Measurements from ENCODE around the gene FAM83E. TPM values are rescaled to one million over a fixed set of nuclear protein-coding genes. Genes with fewer than 3 reads are reported as not detected.
"Not testable (repeated sequence)": the region's sequence is repeated elsewhere in the genome, so short reads cannot be mapped to it uniquely, and the experiment has no call there.

FAM83E gene
- total RNA-seq = 10 to 100 TPM in 1 of 2 donors, 1 to 10 TPM in 1; 3.5 to 13.7 TPM

DNA sequence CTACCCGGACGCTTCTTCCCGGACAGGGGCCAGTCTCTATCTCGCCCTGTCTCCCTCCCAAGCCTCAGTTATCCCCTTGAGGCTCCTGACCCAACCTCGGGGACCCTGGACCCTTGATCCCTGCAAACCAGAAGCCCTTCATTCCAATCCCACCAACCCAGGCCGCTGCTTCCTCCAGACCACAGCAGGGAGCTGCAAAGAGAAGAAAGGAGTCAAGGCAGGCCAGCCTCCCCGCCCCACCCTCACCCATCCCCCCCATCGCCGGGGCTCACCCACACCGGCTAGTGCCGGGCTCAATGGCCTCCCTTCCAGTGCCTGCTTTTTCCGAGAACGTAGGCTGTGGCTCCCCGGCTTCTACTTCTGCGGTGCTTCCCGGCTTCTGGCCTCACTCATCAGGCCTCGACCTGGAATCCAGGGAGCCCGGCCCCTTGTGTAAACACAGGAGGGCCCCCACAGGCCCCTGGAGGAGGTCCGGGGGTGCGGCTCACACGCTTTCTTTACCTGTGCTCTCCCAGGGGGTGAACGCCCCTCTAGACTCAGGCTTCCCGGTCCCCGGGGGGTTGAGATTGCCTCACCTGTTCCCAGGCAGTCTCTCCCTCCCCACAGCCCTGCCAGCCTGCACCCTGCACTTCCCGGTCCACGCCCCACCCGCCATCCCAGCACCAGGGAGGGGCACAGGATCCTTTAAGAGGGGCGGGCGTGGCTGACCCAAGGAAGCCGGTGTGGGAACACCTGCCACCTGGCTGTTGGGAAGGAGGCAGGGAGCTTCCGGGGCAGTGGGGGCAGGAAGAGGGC, at the start of gene FAM83E:
Gene FAM83E, minus strand, starts transcription at position 641 of the 795 bp plus-strand sequence. CDS start 1,704 bp downstream, outside the sequence.
- H3K27ac Mint-ChIP-seq = peak within 1 kb of the TSS in 1 of 2 donors; percentile 71
- H3K4me1 Mint-ChIP-seq (ENCODE audit: low read depth in 2 of 2) = peaks cover 29 to 33% of the 10 kb centered on the region in 2 donors
- H3K27me3 Mint-ChIP-seq = no peaks in the 10 kb centered on the region
- ATAC-seq (no peak), DNase-seq (ENCODE audit: low spot score) (no peak)
- H3K36me3 Mint-ChIP-seq = peaks cover 12% of the 10 kb centered on the region
- H3K9me3 Mint-ChIP-seq = no peaks in the 10 kb centered on the region
- no peak within 1 kb of the TSS for H3K4me3 Mint-ChIP-seq

DNA sequence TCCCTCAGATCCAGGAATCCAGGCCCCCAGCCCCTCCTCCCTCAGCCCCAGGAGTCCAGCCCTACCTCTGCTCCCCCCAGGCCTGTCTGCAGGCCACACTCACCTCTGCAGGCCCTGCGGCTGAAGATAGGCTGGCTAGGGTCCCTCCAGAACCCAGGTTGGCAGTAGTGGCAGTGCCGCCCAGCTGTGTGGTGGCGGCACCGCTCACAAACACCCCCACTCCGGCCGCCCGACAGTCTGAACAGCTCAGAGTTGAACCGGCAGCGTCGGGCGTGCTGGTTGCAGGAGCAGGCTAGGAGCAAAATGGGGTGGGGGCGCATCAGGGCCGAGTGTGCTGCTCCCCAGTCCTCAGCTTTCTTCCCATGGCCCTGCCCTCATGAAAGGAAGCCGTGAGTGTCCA, 49.6 kb upstream of the FAM83E start:
- H3K27ac Mint-ChIP-seq = no peak overlapping the region
- no peak overlapping the region for H3K4me3 Mint-ChIP-seq
- H3K27me3 Mint-ChIP-seq = no peaks in the 10 kb centered on the region
- H3K36me3 Mint-ChIP-seq = no peaks in the 10 kb centered on the region
- H3K4me1 Mint-ChIP-seq (ENCODE audit: low read depth in 2 of 2) = peaks cover 7 to 11% of the 10 kb centered on the region in 2 donors
- ATAC-seq = no peak
- no peak for DNase-seq (ENCODE audit: low spot score)
- no peaks in the 10 kb centered on the region for H3K9me3 Mint-ChIP-seq

DNA sequence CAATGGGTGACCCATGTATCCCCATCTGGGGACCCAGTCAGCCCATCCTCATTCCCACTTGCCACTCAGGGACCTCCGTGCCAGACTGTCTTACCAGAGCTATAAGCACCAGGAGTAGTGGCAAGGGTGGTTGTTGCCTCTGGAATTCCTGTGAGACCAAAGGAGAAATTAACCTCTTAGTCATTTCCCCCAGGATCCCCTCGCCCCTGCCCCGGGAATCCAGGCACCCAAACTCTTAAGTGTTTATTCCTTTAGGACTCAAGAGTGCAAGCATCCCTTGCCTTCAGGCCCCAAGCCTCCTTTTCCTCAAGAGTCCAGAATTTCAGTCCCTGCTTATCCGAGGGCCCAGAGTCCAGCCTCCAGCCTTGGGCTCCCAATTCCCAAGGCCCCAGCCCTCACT, 48.8 kb upstream of the FAM83E start:
- peaks cover 7 to 8% of the 10 kb centered on the region in 2 donors for H3K4me1 Mint-ChIP-seq (ENCODE audit: low read depth in 2 of 2)
- no peaks in the 10 kb centered on the region for H3K36me3 Mint-ChIP-seq
- ATAC-seq = no peak
- H3K27me3 Mint-ChIP-seq = no peaks in the 10 kb centered on the region
- H3K27ac Mint-ChIP-seq = no peak overlapping the region
- no peaks in the 10 kb centered on the region for H3K9me3 Mint-ChIP-seq
- H3K4me3 Mint-ChIP-seq = no peak overlapping the region
- DNase-seq (ENCODE audit: low spot score) = no peak

DNA sequence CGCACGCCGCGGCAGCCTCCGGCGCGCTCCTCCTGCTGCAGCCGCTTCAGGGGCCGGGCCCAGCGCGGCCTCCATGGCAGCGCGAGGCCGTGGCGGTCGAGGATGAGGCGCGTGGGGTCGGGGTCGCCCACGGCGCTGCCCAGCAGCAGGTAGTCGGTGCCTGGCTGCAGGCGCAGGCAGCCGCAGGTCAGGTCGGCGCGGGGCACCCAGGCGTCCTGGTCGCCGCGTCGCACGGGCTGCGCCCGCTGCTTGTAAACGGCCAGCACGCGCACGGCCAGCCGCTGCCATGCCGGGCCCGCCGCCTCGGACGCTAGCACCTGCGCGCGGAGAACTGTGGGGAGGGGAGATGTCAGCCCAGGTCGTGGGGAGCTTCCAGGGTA, 46.8 kb upstream of the FAM83E start:
- Mint-ChIP-seq H3K4me1 (ENCODE audit: low read depth in 2 of 2) (peaks cover 7% of the 10 kb centered on the region in 2 donors), H3K9me3 (no peaks in the 10 kb centered on the region), H3K36me3 (no peaks in the 10 kb centered on the region), H3K4me3 (no peak overlapping the region), H3K27me3 (no peaks in the 10 kb centered on the region), H3K27ac (no peak overlapping the region)
- no peak for DNase-seq (ENCODE audit: low spot score)
- ATAC-seq = no peak

DNA sequence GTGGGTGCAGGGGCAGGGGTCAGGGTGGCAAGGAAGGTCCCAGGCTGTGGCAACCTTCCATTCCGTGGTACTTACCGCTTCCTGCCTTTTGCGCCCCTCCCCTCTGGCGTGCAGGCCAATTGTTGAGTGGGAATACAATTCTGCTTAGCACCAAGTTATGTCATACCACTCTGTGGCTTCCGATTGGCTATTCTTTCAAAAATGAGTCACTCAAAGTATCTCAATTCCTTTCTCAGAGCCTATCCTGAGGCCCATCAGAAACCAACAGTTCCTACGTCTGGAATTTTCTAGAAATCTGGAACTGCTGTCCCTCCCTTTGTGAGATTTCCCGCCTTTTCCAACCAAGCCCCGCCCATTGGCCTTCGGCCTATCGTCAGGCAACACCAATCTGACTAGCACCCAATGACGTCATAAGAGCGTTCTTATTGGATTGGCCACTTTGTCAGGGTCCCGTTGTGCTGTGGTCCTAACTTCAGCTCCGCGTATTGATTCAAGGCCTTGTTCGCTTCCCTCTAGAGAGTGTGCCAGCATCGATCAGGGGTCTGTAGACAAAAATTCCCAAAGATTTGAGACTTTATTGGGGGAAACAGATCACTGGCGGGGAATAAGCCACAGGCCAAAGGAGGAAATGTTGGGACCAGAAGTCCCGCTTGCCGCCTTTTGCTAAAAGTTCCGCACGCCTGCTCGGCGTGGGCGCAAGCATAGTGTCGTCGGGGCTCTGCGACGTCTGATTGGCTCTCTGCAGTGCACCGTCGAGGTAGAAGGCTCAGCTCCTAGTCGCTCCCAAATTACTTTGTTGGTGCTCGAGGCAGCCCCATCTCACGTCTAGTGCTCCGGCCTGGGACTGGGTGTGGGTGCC, 46.2 kb upstream of the FAM83E start:
- no peaks in the 10 kb centered on the region for H3K9me3 Mint-ChIP-seq
- H3K36me3 Mint-ChIP-seq = no peaks in the 10 kb centered on the region
- H3K27me3 Mint-ChIP-seq = no peaks in the 10 kb centered on the region
- H3K4me1 Mint-ChIP-seq (ENCODE audit: low read depth in 2 of 2) = peaks cover 7% of the 10 kb centered on the region in 2 donors
- DNase-seq (ENCODE audit: low spot score) (peak; percentile 83), ATAC-seq (peak; percentile 93 to 95)
- peak overlapping the region; percentile 82 for H3K4me3 Mint-ChIP-seq
- peak overlapping the region; percentile 84 to 92 for H3K27ac Mint-ChIP-seq

DNA sequence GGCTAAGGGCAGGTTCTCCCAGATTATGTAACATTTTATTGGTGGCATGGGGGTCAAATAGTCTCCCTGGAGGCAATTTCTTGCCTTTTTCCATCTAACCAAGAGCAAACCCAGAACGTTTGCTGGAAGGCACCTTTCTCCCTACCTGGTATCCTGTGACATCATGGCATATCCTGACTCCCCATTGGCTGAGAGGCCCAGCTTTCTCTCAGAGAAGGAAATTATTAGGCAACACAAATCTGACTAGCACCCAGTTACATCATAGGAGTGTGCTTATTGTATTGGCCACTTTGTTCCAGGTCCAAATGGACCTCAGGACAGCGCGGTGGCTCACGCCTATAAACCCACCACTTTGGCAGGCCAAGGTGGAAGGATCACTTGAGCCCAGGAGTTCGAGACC, 44.9 kb upstream of the FAM83E start:
- Mint-ChIP-seq H3K36me3 (no peaks in the 10 kb centered on the region), H3K9me3 (no peaks in the 10 kb centered on the region), H3K4me1 (ENCODE audit: low read depth in 2 of 2) (peaks cover 7% of the 10 kb centered on the region in 2 donors), H3K27ac (no peak overlapping the region), H3K27me3 (no peaks in the 10 kb centered on the region), H3K4me3 (no peak overlapping the region)
- DNase-seq (ENCODE audit: low spot score) (no peak), ATAC-seq (no peak)

DNA sequence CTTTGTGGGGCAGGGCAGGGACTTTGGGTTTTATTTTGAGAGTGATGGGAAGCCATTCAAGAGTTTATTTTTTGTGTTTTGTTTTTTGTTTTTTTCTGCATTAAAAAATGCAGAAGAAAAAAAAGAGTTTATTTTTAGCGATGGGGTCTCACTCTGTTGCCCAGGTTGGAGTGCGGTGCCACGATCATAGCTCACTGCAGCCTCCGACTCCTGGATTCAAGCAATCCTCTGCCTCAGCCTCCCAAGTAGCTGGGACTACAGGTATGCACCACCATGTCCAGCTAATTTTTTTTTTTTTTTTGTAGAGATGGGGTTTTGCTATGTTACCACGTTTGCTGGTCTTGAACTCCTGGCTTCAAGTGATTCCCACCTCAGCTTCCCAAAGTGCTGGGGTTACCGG, 43.6 kb upstream of the FAM83E start:
- ATAC-seq (no peak), DNase-seq (ENCODE audit: low spot score) (no peak)
- Mint-ChIP-seq H3K4me1 (ENCODE audit: low read depth in 2 of 2) (peaks cover 7% of the 10 kb centered on the region in 2 donors), H3K36me3 (no peaks in the 10 kb centered on the region), H3K4me3 (no peak overlapping the region), H3K9me3 (no peaks in the 10 kb centered on the region), H3K27ac (no peak overlapping the region), H3K27me3 (no peaks in the 10 kb centered on the region)

DNA sequence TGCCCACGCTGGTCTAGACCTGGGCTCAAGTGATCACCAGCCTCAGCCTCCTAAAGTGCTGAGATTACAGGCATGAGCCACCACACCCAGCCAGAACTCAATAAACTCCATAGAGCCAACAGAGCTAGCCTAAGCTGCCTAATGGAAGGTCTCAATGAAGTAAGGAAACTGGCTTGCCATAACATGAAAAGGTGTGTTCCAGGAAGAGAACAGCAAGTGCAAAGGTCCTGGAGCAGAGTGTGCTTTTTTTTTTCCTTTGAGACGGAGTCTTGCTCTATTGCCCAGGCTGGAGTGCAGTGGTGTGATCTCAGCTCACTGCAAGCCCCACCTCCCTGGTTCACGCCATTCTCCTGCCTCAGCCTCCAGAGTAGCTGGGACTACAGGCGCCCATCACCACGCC, 43.0 kb upstream of the FAM83E start:
- ATAC-seq; DNase-seq (ENCODE audit: low spot score); H3K27ac Mint-ChIP-seq: not testable (repeated sequence)

DNA sequence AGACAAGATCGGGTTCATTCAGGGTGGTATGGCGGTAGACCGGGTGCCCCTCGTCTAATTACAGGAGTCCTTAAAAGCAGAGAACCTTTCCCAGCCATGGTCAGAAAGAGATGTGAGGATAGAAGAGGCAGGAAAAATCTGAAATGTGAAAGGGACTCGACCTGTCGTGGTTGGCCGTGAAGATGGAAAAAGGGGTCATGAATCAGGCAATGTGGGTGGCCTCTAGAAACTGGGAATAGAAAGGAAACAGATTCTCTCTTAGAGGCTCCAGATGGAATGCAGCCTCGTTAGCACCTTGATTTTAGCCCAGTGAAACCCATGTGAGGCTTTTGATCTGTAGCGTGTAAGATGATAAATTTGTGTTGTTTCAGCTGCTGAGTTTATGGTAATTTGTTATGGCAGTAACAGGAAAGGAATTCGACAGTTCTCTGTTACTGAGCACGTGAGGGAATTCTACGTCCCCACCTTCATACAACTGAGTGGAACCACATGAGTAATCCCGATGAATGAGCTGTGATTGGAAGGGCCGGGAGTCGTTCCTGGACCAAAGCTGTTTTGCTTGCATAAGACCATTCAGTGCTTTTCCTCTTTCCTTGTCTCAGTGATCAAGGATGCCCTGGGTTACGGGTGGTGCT, 42.1 kb upstream of the FAM83E start:
- DNase-seq (ENCODE audit: low spot score) = no peak
- Mint-ChIP-seq H3K27me3 (no peaks in the 10 kb centered on the region), H3K4me3 (no peak overlapping the region), H3K36me3 (no peaks in the 10 kb centered on the region), H3K9me3 (no peaks in the 10 kb centered on the region), H3K27ac (no peak overlapping the region), H3K4me1 (ENCODE audit: low read depth in 2 of 2) (peaks cover 9 to 12% of the 10 kb centered on the region in 2 donors)
- ATAC-seq = no peak

More for the DNA sequence above, 43.0 kb upstream of the FAM83E start:
- H3K4me3 Mint-ChIP-seq; H3K9me3 Mint-ChIP-seq; H3K4me1 Mint-ChIP-seq (ENCODE audit: low read depth in 2 of 2); H3K27me3 Mint-ChIP-seq; H3K36me3 Mint-ChIP-seq: not testable (repeated sequence)

DNA sequence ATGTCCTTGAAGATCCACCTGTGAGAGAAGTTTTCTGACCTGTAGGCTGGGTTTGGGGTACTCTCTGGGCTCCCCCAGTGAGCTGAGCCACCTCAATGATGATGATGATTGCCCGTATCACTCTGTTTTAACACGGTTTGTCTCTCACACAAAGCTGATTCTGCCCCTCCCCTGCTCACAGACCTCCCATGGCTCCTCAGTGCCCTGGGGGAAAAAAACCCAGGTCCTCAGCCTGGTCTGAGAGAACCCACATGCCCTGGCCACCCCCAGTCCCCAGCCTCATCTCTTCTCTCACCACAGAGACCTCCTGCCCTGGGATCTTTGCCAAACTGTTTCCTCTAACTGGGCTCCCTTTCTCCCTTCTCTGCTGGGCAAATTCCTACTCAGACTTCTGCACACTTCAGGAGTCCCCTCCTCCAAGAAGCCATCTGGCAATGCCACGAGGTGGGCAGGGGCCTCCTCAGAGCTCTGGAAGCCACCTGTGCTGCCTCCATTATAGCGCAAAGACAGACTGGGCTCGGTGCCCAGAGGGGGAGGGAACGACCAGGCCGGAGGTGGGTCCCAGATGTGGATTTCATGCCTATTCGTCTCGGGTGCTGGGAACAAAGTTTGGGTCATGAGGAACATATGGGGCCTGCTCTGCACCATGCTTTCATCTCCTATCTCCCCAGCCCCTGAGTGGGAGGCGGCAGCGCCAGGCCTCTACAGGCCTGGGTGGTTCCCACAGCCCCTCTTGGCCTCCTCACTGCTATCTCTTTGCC, 39.6 kb upstream of the FAM83E start:
- no peaks in the 10 kb centered on the region for H3K9me3 Mint-ChIP-seq
- no peaks in the 10 kb centered on the region for H3K27me3 Mint-ChIP-seq
- no peak overlapping the region for H3K4me3 Mint-ChIP-seq
- DNase-seq (ENCODE audit: low spot score) (no peak), ATAC-seq (no peak)
- peak overlapping the region; percentile 14 to 52 for H3K27ac Mint-ChIP-seq
- peaks cover 5% of the 10 kb centered on the region in 2 donors for H3K4me1 Mint-ChIP-seq (ENCODE audit: low read depth in 2 of 2)
- no peaks in the 10 kb centered on the region for H3K36me3 Mint-ChIP-seq

DNA sequence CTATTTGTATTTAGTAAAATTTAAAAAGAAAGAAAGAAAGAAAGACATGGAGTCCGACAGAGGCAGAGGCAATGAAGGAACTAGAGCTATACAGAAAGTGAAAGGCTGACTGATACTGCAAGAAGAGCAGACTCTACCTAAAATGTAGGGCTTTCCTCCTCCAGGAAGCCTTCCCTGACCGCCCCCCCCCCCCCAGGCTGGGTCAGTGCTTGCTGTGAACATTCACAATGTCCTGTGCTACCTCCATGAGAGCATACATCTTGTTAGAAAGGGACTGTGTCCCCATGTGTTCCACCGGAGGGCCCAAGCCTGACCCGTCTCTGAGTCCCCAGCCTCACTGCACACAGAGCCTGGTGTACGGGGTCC, 36.8 kb upstream of the FAM83E start:
- peaks cover 16 to 20% of the 10 kb centered on the region in 2 donors for H3K4me1 Mint-ChIP-seq (ENCODE audit: low read depth in 2 of 2)
- H3K27ac Mint-ChIP-seq = peak overlapping the region in 1 of 2 donors; percentile 35
- ATAC-seq = no peak
- no peaks in the 10 kb centered on the region for H3K9me3 Mint-ChIP-seq
- no peaks in the 10 kb centered on the region for H3K36me3 Mint-ChIP-seq
- no peaks in the 10 kb centered on the region for H3K27me3 Mint-ChIP-seq
- H3K4me3 Mint-ChIP-seq = no peak overlapping the region
- no peak for DNase-seq (ENCODE audit: low spot score)

DNA sequence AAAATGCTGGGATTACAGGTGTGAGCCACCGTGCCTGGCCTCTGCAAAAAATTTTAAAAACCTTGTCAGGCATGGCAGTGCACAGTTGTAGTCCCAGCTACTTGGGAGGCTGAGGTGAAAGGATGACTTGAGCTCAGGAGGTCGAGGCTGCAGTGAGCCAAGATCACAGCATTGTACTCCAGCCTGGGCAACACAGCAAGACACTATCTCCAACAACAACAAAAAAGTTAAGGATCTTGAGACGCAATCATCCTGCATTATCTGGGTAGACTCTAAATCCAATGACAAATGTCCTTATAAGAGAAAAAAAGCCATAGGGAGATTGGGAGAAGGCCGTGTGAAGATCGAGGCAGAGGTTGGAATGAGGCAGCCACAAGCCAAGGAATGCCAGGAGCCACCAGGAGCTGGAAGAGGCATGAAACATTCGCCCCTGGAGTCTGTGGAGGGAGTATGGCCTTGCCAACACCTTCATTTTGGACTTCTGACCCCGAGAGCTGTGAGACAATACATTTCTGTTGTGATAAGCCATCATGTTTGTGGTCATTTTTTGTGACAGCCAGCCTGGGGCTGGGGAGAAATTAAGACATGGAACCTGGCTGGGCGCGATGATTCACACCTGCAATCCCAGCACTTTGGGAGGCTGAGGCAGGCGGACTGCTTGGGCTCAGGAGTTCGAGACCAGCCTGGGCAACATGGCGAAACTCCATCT, 36.3 kb upstream of the FAM83E start:
- no peaks in the 10 kb centered on the region for H3K9me3 Mint-ChIP-seq
- DNase-seq (ENCODE audit: low spot score) (no peak), ATAC-seq (no peak)
- H3K27ac Mint-ChIP-seq = no peak overlapping the region
- peaks cover 19 to 26% of the 10 kb centered on the region in 2 donors for H3K4me1 Mint-ChIP-seq (ENCODE audit: low read depth in 2 of 2)
- no peak overlapping the region for H3K4me3 Mint-ChIP-seq
- no peaks in the 10 kb centered on the region for H3K27me3 Mint-ChIP-seq
- H3K36me3 Mint-ChIP-seq = no peaks in the 10 kb centered on the region

DNA sequence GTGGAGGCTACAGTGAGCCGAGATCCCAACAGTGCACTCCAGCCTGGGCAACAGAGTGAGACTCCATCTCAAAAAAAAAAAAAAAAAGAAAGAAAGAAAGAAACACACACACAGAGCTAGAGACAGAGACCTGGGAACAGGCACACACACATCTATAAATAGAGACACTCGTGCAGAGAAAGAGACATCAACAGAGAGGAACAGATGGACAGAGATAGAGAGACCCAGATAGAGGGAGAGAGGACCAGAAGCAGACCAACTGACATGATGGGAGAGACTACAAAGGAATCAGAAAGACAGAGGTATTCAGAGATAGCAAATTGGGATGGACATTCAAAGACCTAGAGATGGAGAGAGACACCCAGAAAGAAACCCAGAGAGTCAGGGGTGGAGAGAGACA, 33.3 kb upstream of the FAM83E start:
- H3K4me1 Mint-ChIP-seq (ENCODE audit: low read depth in 2 of 2) = peaks cover 31 to 38% of the 10 kb centered on the region in 2 donors
- DNase-seq (ENCODE audit: low spot score) (no peak), ATAC-seq (no peak)
- H3K4me3 Mint-ChIP-seq = no peak overlapping the region
- H3K36me3 Mint-ChIP-seq = no peaks in the 10 kb centered on the region
- H3K9me3 Mint-ChIP-seq = no peaks in the 10 kb centered on the region
- H3K27ac Mint-ChIP-seq = no peak overlapping the region
- no peaks in the 10 kb centered on the region for H3K27me3 Mint-ChIP-seq

All from natural killer cell treated with Interleukin-12 subunit alpha and Interleukin-12 subunit beta and Interleukin-15 and Interleukin-18, amount 100 ng/mL, for 72 hours (primary cell).